ENCODE results near the gene PVRIG.
"Not testable (repeated sequence)": the region's sequence is repeated elsewhere in the genome, so short reads cannot be mapped to it uniquely, and the experiment has no call there.

Gene PVRIG

DNA sequence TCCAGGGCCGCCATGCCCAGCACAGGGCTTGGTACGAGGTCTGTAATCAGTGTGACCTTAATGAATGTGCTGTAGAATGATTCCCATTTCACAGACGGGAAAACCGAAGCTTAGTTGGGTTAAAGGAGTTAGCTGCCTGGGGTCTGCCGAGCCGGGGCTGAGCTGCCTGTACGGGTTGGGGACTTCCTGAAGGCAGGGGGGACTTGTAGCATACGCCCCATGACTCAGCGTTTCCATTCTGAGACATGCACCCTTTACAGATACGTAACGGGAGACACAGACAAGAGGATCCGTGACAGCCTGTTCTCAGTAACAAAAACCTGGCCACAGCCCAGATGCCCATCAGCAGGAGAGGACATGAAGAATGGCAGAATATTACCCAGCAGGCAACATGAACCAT, 23.6 kb downstream of the PVRIG start:
- not testable (repeated sequence) for DNase-seq

DNA sequence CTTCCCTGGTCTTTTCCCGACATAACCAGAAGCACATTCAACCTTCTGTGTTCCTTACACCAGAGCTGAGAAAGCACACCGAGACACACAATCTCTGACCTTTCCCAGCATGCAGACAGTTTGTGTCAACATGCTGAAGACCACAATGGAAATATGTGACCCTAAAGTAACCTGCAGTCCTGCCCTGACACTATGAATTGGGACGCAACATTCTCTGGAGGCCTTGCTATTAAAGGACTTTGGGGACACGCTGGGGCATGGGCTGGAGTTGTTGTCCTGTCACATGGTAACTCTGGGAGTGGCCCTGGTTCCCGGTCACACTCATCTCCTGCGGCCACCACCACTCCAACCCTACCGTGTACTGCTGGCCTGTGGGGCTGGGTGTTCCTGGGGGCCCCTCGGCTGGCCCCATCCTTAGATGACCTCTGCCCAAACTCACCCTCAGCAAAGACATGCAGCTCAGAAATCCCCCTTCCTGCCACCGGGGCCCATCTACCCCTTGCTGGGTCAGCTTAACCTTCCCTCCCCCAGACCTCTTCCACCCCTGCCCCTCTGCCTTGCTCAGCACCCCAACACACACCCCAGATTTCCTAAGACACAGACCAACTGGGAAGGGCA, 25.3 kb downstream of the PVRIG start:
- not testable (repeated sequence) for DNase-seq

GRCh38 chr7:100246121-100246864, 26.5 kb downstream of the PVRIG start:
- DNase-seq: not testable (repeated sequence)

DNA sequence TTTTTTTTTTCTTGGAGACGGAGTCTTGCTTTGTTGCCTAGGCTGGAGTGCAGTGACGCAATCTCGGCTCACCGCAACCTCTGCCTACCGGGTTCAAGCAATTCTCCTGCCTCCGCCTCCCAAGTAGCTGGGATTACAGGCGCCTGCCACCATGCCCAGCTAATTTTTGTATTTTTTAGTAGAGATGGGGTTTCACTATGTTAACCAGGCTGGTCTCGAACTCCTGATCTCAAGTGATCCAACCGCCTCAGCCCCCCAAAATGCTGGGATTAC, 27.1 kb downstream of the PVRIG start:
- not testable (repeated sequence) for DNase-seq

GRCh38 chr7:100247152-100247757, 27.5 kb downstream of the PVRIG start:
- no peak for DNase-seq

GRCh38 chr7:100248483-100248882, 28.7 kb downstream of the PVRIG start:
- no peak for DNase-seq

DNA sequence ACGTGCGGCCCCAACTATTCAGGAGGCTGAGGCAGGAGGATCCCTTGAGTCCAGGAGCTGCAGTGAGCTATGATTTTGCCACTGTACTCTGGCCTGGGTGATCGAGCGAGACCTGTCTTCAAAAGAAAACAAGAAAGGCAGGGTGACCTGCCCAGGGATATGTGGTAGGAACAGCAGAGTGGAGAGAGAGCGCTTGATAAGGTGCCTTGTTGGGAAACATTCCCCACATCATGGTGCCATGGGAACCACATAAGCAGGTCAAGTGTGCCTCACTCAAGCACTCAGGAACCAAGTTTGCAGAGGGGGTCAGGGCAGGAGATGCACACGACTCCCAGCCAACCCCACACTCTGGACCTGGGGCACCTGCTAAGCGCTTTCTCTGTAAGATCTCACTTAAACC, 37.3 kb downstream of the PVRIG start:
- DNase-seq: no peak

DNA sequence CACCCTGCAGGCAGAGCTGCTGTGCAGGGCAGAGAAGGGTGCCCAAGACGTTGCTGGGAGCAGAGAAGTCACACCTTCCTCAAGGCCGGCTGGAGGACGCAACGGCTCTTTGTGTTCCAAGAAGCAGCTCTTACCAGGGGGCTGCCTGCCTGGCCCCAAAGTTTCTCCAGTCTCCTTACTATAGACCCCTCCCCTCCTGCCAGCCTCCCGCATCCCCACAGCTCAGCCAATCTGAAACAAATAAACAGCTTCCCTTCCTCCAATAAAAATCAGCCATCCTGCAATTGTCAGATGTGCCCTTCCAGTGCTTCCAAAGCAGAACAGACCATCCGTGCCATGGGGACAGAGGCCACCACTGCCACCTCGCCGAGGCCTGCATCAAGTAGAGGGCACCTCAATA, 40.2 kb downstream of the PVRIG start:
- not testable (repeated sequence) for DNase-seq

- not testable (repeated sequence) for DNase-seq
Observed at GRCh38 chr7:100262896-100263295, 43.1 kb downstream of the PVRIG start.

- DNase-seq: not testable (repeated sequence)
Observed at GRCh38 chr7:100264223-100264622, 44.5 kb downstream of the PVRIG start.

DNA sequence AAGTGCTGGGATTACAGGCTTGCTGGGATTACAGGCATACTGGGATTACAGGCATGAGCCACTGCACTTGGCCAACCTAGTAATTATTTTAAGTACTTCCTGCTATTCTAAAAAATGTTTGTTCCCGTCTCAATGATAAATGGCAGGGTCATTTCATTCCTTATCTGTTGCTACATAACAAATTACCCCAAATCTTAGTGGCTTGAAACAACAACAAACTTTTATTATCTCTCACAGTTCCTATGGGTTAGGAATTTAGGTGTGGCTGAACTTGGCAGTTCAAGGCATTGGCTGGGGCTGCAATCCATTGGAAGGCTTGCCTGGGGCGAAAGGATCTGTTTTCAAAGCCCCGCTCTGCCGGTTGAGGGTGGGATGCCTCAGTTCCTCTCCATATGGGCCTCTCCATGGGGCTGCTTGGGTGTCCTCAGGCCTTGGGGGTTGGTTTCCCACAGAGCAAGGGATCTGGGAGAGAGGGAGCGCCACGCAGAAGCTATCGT, 45.0 kb downstream of the PVRIG start:
- not testable (repeated sequence) for DNase-seq

GRCh38 chr7:100265851-100266250, 46.1 kb downstream of the PVRIG start:
- not testable (repeated sequence) for DNase-seq

DNA sequence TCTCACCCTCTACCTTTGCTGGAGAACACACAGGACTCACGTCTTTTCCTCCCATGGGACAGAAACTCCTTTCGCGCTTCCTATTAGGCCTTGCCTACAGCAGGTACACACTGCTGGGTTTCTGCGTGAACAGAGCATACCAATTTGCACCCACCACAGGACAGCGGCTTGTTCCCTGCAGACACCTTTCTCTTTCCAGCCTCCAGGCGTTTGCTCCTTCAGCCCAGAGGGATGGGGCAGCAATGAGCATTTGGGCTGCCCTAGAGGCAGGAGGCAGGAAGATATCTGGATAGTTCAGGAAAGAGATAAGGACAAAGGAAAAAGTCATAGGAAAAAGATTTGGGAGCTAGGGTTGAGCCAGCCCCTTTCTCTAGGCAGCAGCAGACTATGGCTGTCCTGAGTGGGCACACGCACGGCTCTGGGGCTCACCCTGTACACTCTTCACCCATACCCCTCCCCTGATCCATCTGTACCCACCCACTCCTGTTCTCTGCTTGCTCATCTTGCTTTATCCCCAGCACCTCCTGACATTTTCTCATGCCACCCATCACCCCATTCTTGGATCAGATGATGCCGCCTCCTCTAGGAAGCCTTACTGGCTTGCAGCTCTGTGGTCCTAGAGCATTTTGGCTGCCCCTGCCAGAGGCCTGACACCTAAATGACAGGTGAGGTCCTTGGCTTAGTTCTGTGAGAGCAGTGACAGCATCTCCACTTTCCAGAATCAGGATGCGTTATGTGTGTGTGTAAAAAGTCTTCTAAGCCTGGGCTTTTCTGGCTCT, 47.0 kb downstream of the PVRIG start:
- no peak for DNase-seq

GRCh38 chr7:100267648-100268047, 47.9 kb downstream of the PVRIG start:
- no peak for DNase-seq

GRCh38 chr7:100268882-100269281, 49.1 kb downstream of the PVRIG start:
- not testable (repeated sequence) for DNase-seq

GRCh38 chr7:100269306-100270045, 49.7 kb downstream of the PVRIG start:
- DNase-seq: not testable (repeated sequence)

- DNase-seq: not testable (repeated sequence)
Observed at GRCh38 chr7:100270046-100270918, 50.5 kb downstream of the PVRIG start.

All from NCI-H1048 (cell line).